H1 (cell line): ENCODE measurements around the gene FKBP5. TPM values are rescaled to one million over a fixed set of nuclear protein-coding genes. Genes with fewer than 3 reads are reported as not detected.
A peak's percentile ranks its signal among the peaks of the same experiment; 100 is the strongest.

Experiments
- CTCF ChIA-PET: fragments of 300-600 bp; sonication (Branson Sonifier 250); formaldehyde crosslinking; loops from one replicate; lab custom pipeline; 2021; ENCODE audit not compliant: partially characterized antibody; lab: Charles Lee
- POLR2A ChIA-PET: fragments of 300-600 bp; sonication (Branson Sonifier 250); formaldehyde crosslinking; loops from one replicate; lab custom pipeline; 2021; ENCODE audit warnings: inconsistent platforms; ENCODE audit not compliant: partially characterized antibody; lab: Charles Lee
- DNase-seq, 2 experiments: peaks; one replicate each; pipeline versions ENCODE4 v3.0.0 to v3.0.0-alpha.2; 2010 to 2022; ENCODE audit warnings: low spot score in 2 of 2, low read depth in 1 of 2, mixed read lengths in 1 of 2
- FAIRE-seq: peaks from 2 replicates; lab custom pipeline; 2011; peaks lifted over from hg19 to GRCh38; lab: Jason Lieb, UNC
- H2AFZ ChIP-seq: 2 replicates; pipeline ENCODE4 v1.8.1; 2012; ENCODE audit warnings: low read length, inconsistent platforms
- H2AK5ac ChIP-seq: 2 replicates; pipeline ENCODE4 v1.6.1; 2013; ENCODE audit warnings: low read depth, low read length
- H2BK120ac ChIP-seq: replicated peaks from 2 replicates; pipeline ENCODE3; 2013; ENCODE audit warnings: low read depth, low read length, inconsistent platforms
- H2BK12ac ChIP-seq: 2 replicates; pipeline ENCODE4 v1.6.1; 2013; ENCODE audit warnings: low read depth, low read length
- H2BK15ac ChIP-seq: 2 replicates; pipeline ENCODE4 v1.6.1; 2013; ENCODE audit warnings: low read length
- H2BK20ac ChIP-seq: 2 replicates; pipeline ENCODE4 v1.6.1; 2013; ENCODE audit warnings: low read length
- H2BK5ac ChIP-seq: 2 replicates; pipeline ENCODE4 v1.6.1; 2013; ENCODE audit warnings: low read depth, low read length
- H3K14ac ChIP-seq: 2 replicates; pipeline ENCODE4 v1.6.1; 2013; ENCODE audit warnings: inconsistent platforms; ENCODE audit not compliant: insufficient read length
- H3K18ac ChIP-seq: 2 replicates; pipeline ENCODE4 v1.6.1; 2013; ENCODE audit warnings: low read length; ENCODE audit errors: extremely low read depth
- H3K23ac ChIP-seq: 2 replicates; pipeline ENCODE4 v1.6.1; 2013; ENCODE audit warnings: inconsistent platforms; ENCODE audit not compliant: insufficient read length
- H3K23me2 ChIP-seq: 2 replicates; pipeline ENCODE4 v1.6.1; 2013; ENCODE audit warnings: low read depth, low read length
- H3K27ac ChIP-seq: 2 replicates; pipeline ENCODE4 v1.6.1; 2011; ENCODE audit warnings: low read depth, low read length, inconsistent platforms
- H3K27me3 ChIP-seq, 4 experiments: replicated peaks in 1 of 4; 1 replicate in 1 of 4; 2 replicates in 3 of 4; pipeline versions ENCODE4 v1.6.1 to v1.8.1; 2011 to 2013; ENCODE audit warnings: low read length in 3 of 4, mild to moderate bottlenecking in 3 of 4, inconsistent platforms in 2 of 4, mixed read lengths in 2 of 4, moderate library complexity in 1 of 4; ENCODE audit not compliant: control insufficient read depth in 3 of 4, insufficient read depth in 3 of 4; ENCODE audit errors: extremely low read depth in 1 of 4
- H3K36me3 ChIP-seq, 4 experiments: 2 replicates each; pipeline versions ENCODE4 v1.6.1 to v1.8.1; 2011 to 2013; ENCODE audit warnings: mild to moderate bottlenecking in 4 of 4, low read length in 3 of 4, moderate library complexity in 2 of 4, control low read depth in 1 of 4, inconsistent platforms in 1 of 4; ENCODE audit not compliant: insufficient read depth in 4 of 4, control insufficient read depth in 2 of 4
- H3K4ac ChIP-seq: replicated peaks from 2 replicates; pipeline ENCODE3; 2013; ENCODE audit warnings: low read length, low read depth, mixed read lengths, inconsistent platforms; ENCODE audit not compliant: insufficient read length
- H3K4me1 ChIP-seq, 4 experiments: replicated peaks in 1 of 4; 1 replicate in 1 of 4; 2 replicates in 3 of 4; pipeline versions ENCODE4 v1.6.1 to v1.8.1; 2011 to 2013; ENCODE audit warnings: low read length in 3 of 4, inconsistent platforms in 2 of 4, mixed read lengths in 1 of 4; ENCODE audit not compliant: insufficient read depth in 4 of 4, control insufficient read depth in 3 of 4
- H3K4me2 ChIP-seq, 2 experiments: 2 replicates each; pipeline versions ENCODE4 v1.6.1 to v1.8.1; 2011 to 2013; ENCODE audit warnings: low read depth in 2 of 2, low read length in 2 of 2, control low read depth in 1 of 2, inconsistent platforms in 1 of 2, mild to moderate bottlenecking in 1 of 2; ENCODE audit not compliant: insufficient read depth in 1 of 2
- H3K4me3 ChIP-seq, 4 experiments: fragments of 200-600, 300-600 bp in 1 of 4; sonication (generic), shearing (Covaris generic), sonication (Bioruptor Twin) in 1 of 4; 2 replicates each; pipeline versions ENCODE4 v1.5.1 to v1.8.1; 2011 to 2016; ENCODE audit warnings: low read length in 4 of 4, low read depth in 3 of 4, control low read depth in 2 of 4, inconsistent platforms in 2 of 4, mild to moderate bottlenecking in 2 of 4, mixed read lengths in 1 of 4, moderate library complexity in 1 of 4; ENCODE audit not compliant: insufficient read depth in 2 of 4; ENCODE audit errors: extremely low read depth in 1 of 4
- H3K56ac ChIP-seq: replicated peaks from 2 replicates; pipeline ENCODE3; 2013; ENCODE audit warnings: low read depth, mild to moderate bottlenecking, mixed read lengths, low read length, inconsistent platforms; ENCODE audit not compliant: insufficient read length
- H3K79me1 ChIP-seq: 2 replicates; pipeline ENCODE4 v1.6.1; 2013; ENCODE audit warnings: low read depth, low read length, control low read depth
- H3K79me2 ChIP-seq, 2 experiments: 2 replicates each; pipeline versions ENCODE4 v1.6.1 to v1.8.1; 2012 to 2013; ENCODE audit warnings: low read length in 2 of 2, mild to moderate bottlenecking in 2 of 2, inconsistent platforms in 1 of 2; ENCODE audit not compliant: insufficient read depth in 2 of 2, control insufficient read depth in 1 of 2
- H3K9ac ChIP-seq, 4 experiments: replicated peaks in 1 of 4; 1 replicate in 1 of 4; 2 replicates in 3 of 4; pipeline versions ENCODE4 v1.6.1 to v1.8.1; 2011 to 2013; ENCODE audit warnings: low read depth in 3 of 4, low read length in 3 of 4, control low read depth in 2 of 4, mild to moderate bottlenecking in 2 of 4, moderate library complexity in 2 of 4, inconsistent platforms in 1 of 4; ENCODE audit errors: extremely low read depth in 1 of 4
- H3K9me3 ChIP-seq, 2 experiments: 2 replicates each; pipeline versions ENCODE4 v1.6.1 to v1.8.1; 2012 to 2013; ENCODE audit warnings: mild to moderate bottlenecking in 2 of 2, moderate library complexity in 2 of 2, control low read depth in 1 of 2, inconsistent platforms in 1 of 2, low read depth in 1 of 2, low read length in 1 of 2, mixed read lengths in 1 of 2; ENCODE audit not compliant: insufficient read depth in 2 of 2
- H4K20me1 ChIP-seq, 2 experiments: replicated peaks in 1 of 2; 2 replicates each; pipeline versions ENCODE3 to v1.8.1; 2011 to 2013; ENCODE audit warnings: inconsistent platforms in 2 of 2, low read length in 2 of 2, mild to moderate bottlenecking in 1 of 2; ENCODE audit not compliant: insufficient read depth in 2 of 2, control insufficient read depth in 1 of 2
- H4K5ac ChIP-seq: 2 replicates; pipeline ENCODE4 v1.6.1; 2013; ENCODE audit warnings: low read length, low read depth, mixed read lengths, inconsistent platforms; ENCODE audit not compliant: insufficient read length
- H4K8ac ChIP-seq: 2 replicates; pipeline ENCODE4 v1.8.0; 2013; ENCODE audit warnings: mild to moderate bottlenecking, moderate library complexity, low read length, inconsistent platforms; ENCODE audit not compliant: insufficient read depth; ENCODE audit errors: extremely low read depth
- H4K91ac ChIP-seq: replicated peaks from 2 replicates; pipeline ENCODE3; 2013; ENCODE audit warnings: low read length, mixed read lengths, inconsistent platforms; ENCODE audit not compliant: insufficient read length
- CBX8 ChIP-seq: fragments of 300-800, 300-1000 bp; sonication (generic); IDR thresholded peaks from 2 replicates; pipeline ENCODE4 v1.7.1; 2016; ENCODE audit warnings: low read depth, low read length, borderline replicate concordance
- CEBPB ChIP-seq: IDR thresholded peaks from 2 replicates; pipeline ENCODE4 v1.6.1; 2012; ENCODE audit warnings: low read depth, low read length
- CTCF ChIP-seq, 3 experiments: IDR thresholded peaks; 1 replicate in 2 of 3; 2 replicates in 1 of 3; pipeline versions ENCODE4 v1.5.1 to v1.6.1; 2011; ENCODE audit warnings: low read length in 3 of 3, mild to moderate bottlenecking in 3 of 3, inconsistent platforms in 2 of 3, low read depth in 1 of 3, moderate library complexity in 1 of 3; ENCODE audit not compliant: insufficient read depth in 1 of 3; ENCODE audit errors: control extremely low read depth in 1 of 3
- EZH2 ChIP-seq: fragments of 200-600 bp; sonication (generic); IDR thresholded peaks from 2 replicates; pipeline ENCODE4 v1.7.1; 2012; ENCODE audit warnings: low read depth, mild to moderate bottlenecking, moderate library complexity, low read length, inconsistent platforms; ENCODE audit not compliant: severe bottlenecking
- GTF2F1 ChIP-seq: IDR thresholded peaks from 2 replicates; pipeline ENCODE4 v1.6.1; 2012; ENCODE audit warnings: low read depth, low read length, improper control_type of control experiment, borderline replicate concordance
- HDAC2 ChIP-seq, 2 experiments: fragments of 300-600 bp in 1 of 2; sonication (generic) in 1 of 2; IDR thresholded peaks; 2 replicates each; pipeline ENCODE4 v1.6.1; 2011 to 2012; ENCODE audit warnings: low read depth in 2 of 2, low read length in 2 of 2, mild to moderate bottlenecking in 2 of 2, moderate library complexity in 2 of 2, borderline replicate concordance in 1 of 2, inconsistent platforms in 1 of 2
- JUND ChIP-seq: IDR thresholded peaks from 2 replicates; pipeline ENCODE4 v1.6.1; 2011; ENCODE audit warnings: mild to moderate bottlenecking, improper control_type of control experiment, low read length
- SP2 ChIP-seq: IDR thresholded peaks from 2 replicates; pipeline ENCODE4 v1.6.1; 2012; ENCODE audit warnings: mild to moderate bottlenecking, low read length, inconsistent platforms
- TAF1 ChIP-seq: IDR thresholded peaks from 2 replicates; pipeline ENCODE4 v1.6.1; 2011; ENCODE audit warnings: mild to moderate bottlenecking, low read depth, low read length
- WGBS, 2 experiments: shearing (Covaris generic) in 1 of 2; methylation state at CpG; one replicate each; pipeline versions ENCODE4 v1.1.6 to v1.1.7; 2013 to 2015; ENCODE audit warnings: low lambda C conversion rate in 2 of 2, mixed read lengths in 2 of 2, inconsistent platforms in 1 of 2, low coverage in 1 of 2, missing lambda C conversion rate in 1 of 2; ENCODE audit not compliant: insufficient replicate concordance in 2 of 2, insufficient coverage in 1 of 2, insufficient read length in 1 of 2; ENCODE audit errors: extremely low coverage in 1 of 2, missing lambda C conversion rate in 1 of 2; 5-methylcytosine and 5-hydroxymethylcytosine counted together
- polyA plus RNA-seq, 7 experiments: library from polyadenylated mRNA; depleted of rRNA in 3 of 7; stranded (reverse) in 5 of 7; unstranded in 2 of 7; fragments of >200 nt in 5 of 7; fragments of 200-250 nt in 2 of 7; gene quantifications; 1 replicate in 5 of 7; 2 replicates in 1 of 7; 4 replicates in 1 of 7; pipeline versions ENCODE4 v1.2.1 to v1.2.3, GENCODE V29; 2011 to 2013; ENCODE audit warnings: missing spikeins in 2 of 7, mixed read lengths in 2 of 7
- total RNA-seq: library from RNA; stranded (reverse); fragmentation: NEBNext Ultra II Directional; extraction: Animal tissue kit (Norgen Biotek cat#: 25700); gene quantifications from 2 replicates; pipeline ENCODE4 v1.2.1, GENCODE V29; 2021

Gene FKBP5
- total and polyA plus RNA-seq, 2 of the 8 experiments (the other 6 are each of a cell fraction or from before 2014, with no cell fraction given), result 14.3 to 40.4 TPM

DNA sequence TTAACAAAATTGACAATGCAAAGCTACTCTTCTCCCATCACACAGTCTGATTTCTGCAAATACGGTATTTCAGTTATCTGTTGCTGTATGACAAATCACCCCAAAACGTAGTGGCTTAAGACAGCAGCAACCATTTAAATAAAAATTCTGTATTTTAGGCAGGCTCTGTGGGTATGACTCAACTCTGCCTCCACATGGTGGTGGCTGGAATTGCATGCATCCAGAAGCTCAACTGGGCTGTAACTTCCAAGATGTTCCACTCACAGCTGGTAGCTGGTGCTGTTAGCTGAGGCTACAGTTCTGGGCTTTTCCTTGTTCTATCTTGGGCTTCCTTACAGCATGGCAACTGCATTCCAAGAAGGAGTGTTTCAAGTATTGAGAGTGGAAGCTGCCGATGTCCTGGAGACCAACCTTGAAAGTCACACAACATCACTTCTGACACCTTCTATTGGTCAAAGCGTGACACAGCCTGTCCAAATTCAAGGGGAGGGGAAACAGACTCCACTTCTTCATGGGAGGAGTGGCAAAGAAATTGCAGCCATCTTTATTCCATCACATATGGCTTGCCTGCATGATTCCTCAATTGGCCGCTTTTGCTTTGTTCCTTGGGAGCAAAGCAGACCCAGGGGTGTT, 136.3 kb downstream of the FKBP5 start:
- H3K27me3 ChIP-seq, result no peaks in the 10 kb centered on the region
- no peaks in the 10 kb centered on the region for H3K79me1 ChIP-seq
- no peak overlapping the region for H2BK120ac ChIP-seq
- no peak overlapping the region for H3K56ac ChIP-seq
- H4K5ac ChIP-seq, result no peak overlapping the region
- H3K4ac ChIP-seq, result no peak overlapping the region
- H2AK5ac ChIP-seq, result no peak overlapping the region
- POLR2A ChIA-PET, result interaction anchor here (0.6 to 1.3 kb wide), 6 partner anchors 14 to 85 kb away, joined by 3 to 4 read pairs (median 3); partner anchors contain the start of gene RPL10A
- CTCF ChIA-PET, result interaction anchor here (0.6 to 24.0 kb wide), 39 partner anchors 10 to 377 kb away, joined by 3 to 521 read pairs (median 4); partner anchors contain the start of gene FKBP5
- no peak overlapping the region for H2BK15ac ChIP-seq
- no peak overlapping the region for H2AFZ ChIP-seq
- peak; percentile 82 for FAIRE-seq
- no peaks in the 10 kb centered on the region for H3K4me1 ChIP-seq
- H2BK20ac ChIP-seq, result no peak overlapping the region
- no peak overlapping the region for H4K91ac ChIP-seq
- H3K9me3 ChIP-seq, result no peaks in the 10 kb centered on the region
- no peaks in the 10 kb centered on the region for H3K36me3 ChIP-seq
- no peak overlapping the region for H3K18ac ChIP-seq
- peak; percentile 36 to 84 for DNase-seq
- WGBS, 2 experiments, result 75% methylated on average over 5 of the region's 5 CpGs; no CpG with 5 or more reads in 1 of the 2 experiments
- no peak overlapping the region for H3K23ac ChIP-seq
- no peak overlapping the region for H3K9ac ChIP-seq
- H3K27ac ChIP-seq, result no peak overlapping the region
- H3K79me2 ChIP-seq, result no peaks in the 10 kb centered on the region
- H3K14ac ChIP-seq, result no peak overlapping the region
- H3K4me2 ChIP-seq, result no peak overlapping the region
- no peaks in the 10 kb centered on the region for H3K23me2 ChIP-seq
- no peak overlapping the region for H2BK12ac ChIP-seq
- no peak overlapping the region for H4K8ac ChIP-seq
- no peak overlapping the region for H2BK5ac ChIP-seq
- H4K20me1 ChIP-seq, result no peaks in the 10 kb centered on the region
- H3K4me3 ChIP-seq, result no peak overlapping the region
- no peak for TF ChIP-seq TAF1
- no peak for TF ChIP-seq EZH2
- TF ChIP-seq JUND, result no peak
- peak; percentile 76 to 94 (median 83) for TF ChIP-seq CTCF (IDR thresholded peaks at IDR 0.05; ENCODE audit: control extremely low read depth in 1 of 3, insufficient read depth in 1 of 3, low read depth in 1 of 3, low read length in 3 of 3)
- TF ChIP-seq CEBPB, result no peak
- TF ChIP-seq GTF2F1, result no peak
- TF ChIP-seq SP2, result no peak
- no peak for TF ChIP-seq HDAC2 (IDR thresholded peaks at IDR 0.05; ENCODE audit: borderline replicate concordance in 1 of 2, low read depth in 2 of 2, low read length in 2 of 2)
- no peak for TF ChIP-seq CBX8
